ENCODE data around the gene SEC22A.

DNA sequence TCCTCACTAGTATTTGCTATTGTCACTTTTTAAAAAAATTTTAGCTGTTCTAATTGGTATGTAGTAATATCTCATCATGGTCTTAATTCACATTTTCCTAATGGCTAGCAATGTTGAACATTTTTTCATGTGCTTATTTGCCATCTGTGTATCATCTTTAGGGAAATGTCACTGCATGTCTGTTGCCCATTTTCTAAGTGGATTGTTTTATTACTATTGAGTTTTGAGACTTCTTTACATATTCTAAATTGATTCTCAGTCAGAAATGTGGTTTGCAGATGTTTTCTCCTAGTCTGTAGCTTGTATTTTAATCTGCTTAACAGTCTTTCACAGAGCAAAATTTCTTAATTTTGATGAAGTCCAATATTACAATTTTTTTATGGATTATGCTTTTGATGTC is 33.6 kb upstream of the SEC22A start:
- TF ChIP-seq CTCF (IDR thresholded peaks at IDR 0.05; ENCODE audit: poor library complexity) (no peak), EZH2 (IDR thresholded peaks at IDR 0.05; ENCODE audit: borderline replicate concordance) (no peak)

Measured in hepatocyte (in vitro differentiated cells).